HepG2 (cell line): ENCODE data around the gene SALL2. TPM values are rescaled to one million over a fixed set of nuclear protein-coding genes. Genes with fewer than 3 reads are reported as not detected.

ENCODE experiments used
- HES4 ChIP-seq: sonication (generic); formaldehyde crosslinking; IDR thresholded peaks from 2 replicates; pipeline ENCODE4 v1.9.0; 2021; ENCODE audit warnings: mild to moderate bottlenecking, missing genetic modification reagents, borderline replicate concordance
- KDM4B ChIP-seq: sonication (generic); formaldehyde crosslinking; IDR thresholded peaks from 2 replicates; pipeline ENCODE4 v1.4.0; 2020; ENCODE audit warnings: missing genetic modification reagents
- MZF1 ChIP-seq: sonication (generic); formaldehyde crosslinking; IDR thresholded peaks from 2 replicates; pipeline ENCODE4 v1.8.1; 2023; ENCODE audit warnings: mild to moderate bottlenecking, missing genetic modification reagents, borderline replicate concordance
- REPIN1 ChIP-seq: sonication (generic); formaldehyde crosslinking; IDR thresholded peaks from 2 replicates; pipeline ENCODE4 v1.8.0; 2022; ENCODE audit warnings: missing genetic modification reagents, low read depth, mild to moderate bottlenecking, borderline replicate concordance
- RNF2 ChIP-seq: fragments of 450-650 bp; conservative IDR thresholded peaks from 2 replicates; pipeline ENCODE4 v1.6.1; 2016; ENCODE audit warnings: low read depth
- RXRB ChIP-seq: IDR thresholded peaks from 2 replicates; pipeline ENCODE4 v1.6.1; 2016; ENCODE audit warnings: borderline replicate concordance, missing genetic modification reagents, missing compliant biosample characterization
- ZBTB40 ChIP-seq, 2 experiments: fragments of 450-650 bp in 1 of 2; sonication (generic) in 1 of 2; formaldehyde crosslinking in 1 of 2; IDR thresholded peaks; 2 replicates each; pipeline versions ENCODE4 v1.6.1 to v1.8.0; 2016 to 2022; ENCODE audit warnings: antibody characterized with exemption in 1 of 2, mild to moderate bottlenecking in 1 of 2, missing genetic modification reagents in 1 of 2
- ZNF232 ChIP-seq: sonication (generic); formaldehyde crosslinking; IDR thresholded peaks from 2 replicates; pipeline ENCODE4 v1.4.0; 2020; ENCODE audit warnings: missing genetic modification reagents, borderline replicate concordance
- ZNF263 ChIP-seq: sonication (generic); formaldehyde crosslinking; IDR thresholded peaks from 2 replicates; pipeline ENCODE4 v1.4.0; 2020; ENCODE audit warnings: missing genetic modification reagents
- ZNF317 ChIP-seq: sonication (generic); formaldehyde crosslinking; IDR thresholded peaks from 2 replicates; pipeline ENCODE4 v1.5.0; 2020; ENCODE audit warnings: mild to moderate bottlenecking, missing genetic modification reagents
- ZNF383 ChIP-seq: sonication (generic); formaldehyde crosslinking; IDR thresholded peaks from 2 replicates; pipeline ENCODE4 v1.4.0; 2020; ENCODE audit warnings: missing genetic modification reagents, mild to moderate bottlenecking, borderline replicate concordance
- ZNF800 ChIP-seq: sonication (generic); formaldehyde crosslinking; IDR thresholded peaks from 2 replicates; pipeline ENCODE4 v1.4.0; 2020; ENCODE audit warnings: missing genetic modification reagents
- polyA plus RNA-seq, 8 experiments: library from polyadenylated mRNA; depleted of rRNA in 3 of 8; stranded (reverse) in 7 of 8; unstranded in 1 of 8; fragments of >200 nt; fragmentation: Illumina TruSeq in 4 of 8; extraction: Trizol in 4 of 8; gene quantifications; 2 replicates each; pipeline versions ENCODE4 v1.2.1 to v1.2.3, GENCODE V29; 2011 to 2016; ENCODE audit warnings: low read depth in 4 of 8, missing spikeins in 1 of 8, mixed read lengths in 1 of 8; ENCODE audit not compliant: insufficient read depth in 1 of 8
- total RNA-seq, 5 experiments: library from RNA; depleted of rRNA; stranded (reverse); fragments of >200 nt; fragmentation: Illumina TruSeq; extraction: Trizol; gene quantifications; 2 replicates each; pipeline ENCODE4 v1.2.3, GENCODE V29; 2016; ENCODE audit warnings: low read depth in 1 of 5
- TF ChIP-seq, protein P1 (sequence below): sonication (generic); formaldehyde crosslinking; IDR thresholded peaks from 2 replicates; pipeline ENCODE4 v1.5.0; 2020; ENCODE audit warnings: missing genetic modification reagents, mild to moderate bottlenecking, borderline replicate concordance
- TF ChIP-seq, protein P2 (sequence below): IDR thresholded peaks from 2 replicates; pipeline ENCODE4 v1.6.1; 2012; ENCODE audit warnings: low read depth, low read length, improper control_type of control experiment

The SALL2 gene
- total and polyA plus RNA-seq, 2 of the 13 experiments (the other 11 are each of a cell fraction or from before 2014, with no cell fraction given): 4.9 to 5.8 TPM

GRCh38 chr14:21557084-21557901, 31.1 kb upstream of the SALL2 start (continued):
- TF ChIP-seq ZBTB40 (IDR thresholded peaks at IDR 0.05) (no peak), ZBTB40 (CRISPR knock-in tag; IDR thresholded peaks at IDR 0.05) (no peak), KDM4B (CRISPR knock-in tag) (no peak), HES4 (no peak), REPIN1 (CRISPR knock-in tag) (0 out of 2 replicates have a peak, but pooled peaks have one; percentile 50), ZNF317 (no peak), MZF1 (CRISPR knock-in tag) (no peak), ZNF232 (CRISPR knock-in tag) (no peak), ZNF800 (CRISPR knock-in tag) (0 out of 2 replicates have a peak, but pooled peaks have one; percentile 19), RXRB (CRISPR knock-in tag) (peak; percentile 54; the same call in 1 of the 2 replicates), ZNF263 (CRISPR knock-in tag) (no peak), ZNF383 (CRISPR knock-in tag) (no peak), RNF2 (0 out of 2 replicates have a peak, but pooled peaks have one; percentile 19)
- TF ChIP-seq, protein P1, sequence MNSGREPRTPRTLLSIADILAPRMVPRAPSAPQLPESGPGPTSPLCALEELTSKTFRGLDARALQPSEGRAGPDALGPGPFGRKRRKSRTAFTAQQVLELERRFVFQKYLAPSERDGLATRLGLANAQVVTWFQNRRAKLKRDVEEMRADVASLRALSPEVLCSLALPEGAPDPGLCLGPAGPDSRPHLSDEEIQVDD: no peak
- TF ChIP-seq, protein P2, sequence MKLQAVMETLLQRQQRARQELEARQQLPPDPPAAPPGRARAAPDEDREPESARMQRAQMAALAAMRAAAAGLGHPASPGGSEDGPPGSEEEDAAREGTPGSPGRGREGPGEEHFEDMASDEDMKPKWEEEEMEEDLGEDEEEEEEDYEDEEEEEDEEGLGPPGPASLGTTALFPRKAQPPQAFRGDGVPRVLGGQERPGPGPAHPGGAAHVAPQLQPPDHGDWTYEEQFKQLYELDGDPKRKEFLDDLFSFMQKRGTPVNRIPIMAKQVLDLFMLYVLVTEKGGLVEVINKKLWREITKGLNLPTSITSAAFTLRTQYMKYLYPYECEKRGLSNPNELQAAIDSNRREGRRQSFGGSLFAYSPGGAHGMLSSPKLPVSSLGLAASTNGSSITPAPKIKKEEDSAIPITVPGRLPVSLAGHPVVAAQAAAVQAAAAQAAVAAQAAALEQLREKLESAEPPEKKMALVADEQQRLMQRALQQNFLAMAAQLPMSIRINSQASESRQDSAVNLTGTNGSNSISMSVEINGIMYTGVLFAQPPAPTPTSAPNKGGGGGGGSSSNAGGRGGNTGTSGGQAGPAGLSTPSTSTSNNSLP: peak; percentile 97
